BE2C (cell line): ENCODE results near the gene DNAH7.
A peak's percentile ranks its signal among the peaks of the same experiment; 100 is the strongest.
"Not testable (repeated sequence)": the region's sequence is repeated elsewhere in the genome, so short reads cannot be mapped to it uniquely, and the experiment has no call there.

Source experiments
- DNase-seq: peaks from one replicate; pipeline ENCODE4 v3.0.0-alpha.2; 2020
- H3K27me3 ChIP-seq: fragments of 250-450 bp; sonication (Bioruptor Pico); 2 replicates; pipeline ENCODE4 v1.5.1; 2020; ENCODE audit warnings: mild to moderate bottlenecking
- H3K36me3 ChIP-seq: fragments of 250-450 bp; sonication (Bioruptor Pico); 2 replicates; pipeline ENCODE4 v1.5.1; 2020; ENCODE audit warnings: mild to moderate bottlenecking
- H3K4me1 ChIP-seq: fragments of 250-450 bp; sonication (Bioruptor Pico); 2 replicates; pipeline ENCODE4 v1.5.1; 2020
- H3K4me3 ChIP-seq: 2 replicates; pipeline ENCODE4 v1.5.1; 2011; ENCODE audit warnings: low read depth, low read length
- H3K9me3 ChIP-seq: fragments of 250-450 bp; sonication (Bioruptor Pico); 2 replicates; pipeline ENCODE4 v1.5.1; 2020
- CTCF ChIP-seq: IDR thresholded peaks from 2 replicates; pipeline ENCODE4 v1.5.1; 2012; ENCODE audit warnings: mild to moderate bottlenecking, low read depth, low read length

Gene DNAH7

GRCh38 chr2:195934484-195934883 lies 134.2 kb downstream of the DNAH7 start:
- Histone ChIP-seq H3K9me3 (no peaks in the 10 kb centered on the region), H3K4me1 (no peaks in the 10 kb centered on the region), H3K27me3 (no peaks in the 10 kb centered on the region), H3K4me3 (no peak overlapping the region), H3K36me3 (no peaks in the 10 kb centered on the region)
- no peak for DNase-seq
- TF ChIP-seq CTCF, result no peak

GRCh38 chr2:195929531-195929930 lies 139.1 kb downstream of the DNAH7 start:
- H3K27me3 ChIP-seq, result no peaks in the 10 kb centered on the region
- no peaks in the 10 kb centered on the region for H3K4me1 ChIP-seq
- H3K4me3 ChIP-seq, result no peak overlapping the region
- TF ChIP-seq CTCF, result no peak
- no peaks in the 10 kb centered on the region for H3K9me3 ChIP-seq
- DNase-seq, result no peak
- H3K36me3 ChIP-seq, result no peaks in the 10 kb centered on the region

GRCh38 chr2:195925120-195925519 lies 143.5 kb downstream of the DNAH7 start:
- Histone ChIP-seq H3K27me3 (no peaks in the 10 kb centered on the region), H3K9me3 (no peaks in the 10 kb centered on the region), H3K4me1 (no peaks in the 10 kb centered on the region), H3K4me3 (no peak overlapping the region), H3K36me3 (no peaks in the 10 kb centered on the region)
- TF ChIP-seq CTCF, result 0 out of 2 replicates have a peak, but pooled peaks have one; percentile 13
- no peak for DNase-seq

DNA sequence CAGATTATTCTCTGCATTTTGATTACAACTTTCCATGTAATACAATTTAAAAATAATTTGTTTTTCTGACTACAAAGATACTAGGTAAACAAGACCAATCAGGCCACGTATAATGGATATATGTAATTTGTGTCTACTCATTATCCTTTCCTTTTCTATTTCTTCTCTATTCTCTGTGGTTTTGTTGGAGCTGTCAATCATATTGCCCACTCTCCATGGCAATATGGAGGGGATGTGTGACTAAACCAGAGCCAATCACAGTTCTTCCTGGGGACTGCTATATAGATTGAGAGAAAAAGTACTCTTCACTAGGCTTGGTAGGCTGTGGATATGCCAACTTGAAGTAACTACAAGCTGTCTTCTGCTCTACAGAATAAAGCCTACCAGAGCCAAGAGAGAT lies 144.7 kb downstream of the DNAH7 start:
- no peak for DNase-seq
- no peaks in the 10 kb centered on the region for H3K27me3 ChIP-seq
- no peaks in the 10 kb centered on the region for H3K9me3 ChIP-seq
- no peaks in the 10 kb centered on the region for H3K4me1 ChIP-seq
- no peaks in the 10 kb centered on the region for H3K36me3 ChIP-seq
- no peak for TF ChIP-seq CTCF
- no peak overlapping the region for H3K4me3 ChIP-seq

DNA sequence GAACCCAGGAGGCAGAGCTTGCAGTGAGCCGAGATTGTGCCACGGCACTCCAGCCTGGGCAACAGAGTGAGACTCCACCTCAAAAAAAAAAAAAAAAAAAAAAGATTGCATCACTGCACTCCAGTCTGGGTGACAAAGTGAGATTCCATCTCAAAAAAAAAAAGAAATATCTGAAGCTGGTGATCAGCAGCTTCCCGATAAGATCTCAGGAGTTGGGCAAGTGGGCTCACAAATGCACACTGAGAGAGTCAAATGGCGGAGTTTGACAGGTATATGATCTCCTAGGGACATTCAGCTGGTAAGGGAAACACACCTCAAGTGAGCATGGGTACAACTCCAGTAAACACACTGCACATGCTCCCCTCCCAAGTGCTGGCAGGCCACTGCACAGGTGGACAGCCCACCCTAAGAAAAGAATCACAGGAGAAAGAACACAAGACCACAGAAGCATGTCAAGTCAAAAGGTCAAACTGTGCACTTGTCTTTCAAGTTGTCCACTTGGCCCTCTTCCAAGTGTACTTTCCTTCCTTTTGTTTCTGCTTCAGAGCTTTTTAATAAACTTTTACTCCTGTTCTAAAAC lies 151.5 kb downstream of the DNAH7 start:
- H3K4me1 ChIP-seq, result not testable (repeated sequence)

GRCh38 chr2:195912079-195912478 lies 156.6 kb downstream of the DNAH7 start:
- no peak for DNase-seq
- Histone ChIP-seq H3K9me3 (no peaks in the 10 kb centered on the region), H3K36me3 (no peaks in the 10 kb centered on the region), H3K4me3 (no peak overlapping the region), H3K4me1 (no peaks in the 10 kb centered on the region), H3K27me3 (no peaks in the 10 kb centered on the region)
- no peak for TF ChIP-seq CTCF

More for the DNA sequence above, 151.5 kb downstream of the DNAH7 start:
- not testable (repeated sequence) for H3K36me3 ChIP-seq, H3K9me3 ChIP-seq, DNase-seq, H3K27me3 ChIP-seq, H3K4me3 ChIP-seq

DNA sequence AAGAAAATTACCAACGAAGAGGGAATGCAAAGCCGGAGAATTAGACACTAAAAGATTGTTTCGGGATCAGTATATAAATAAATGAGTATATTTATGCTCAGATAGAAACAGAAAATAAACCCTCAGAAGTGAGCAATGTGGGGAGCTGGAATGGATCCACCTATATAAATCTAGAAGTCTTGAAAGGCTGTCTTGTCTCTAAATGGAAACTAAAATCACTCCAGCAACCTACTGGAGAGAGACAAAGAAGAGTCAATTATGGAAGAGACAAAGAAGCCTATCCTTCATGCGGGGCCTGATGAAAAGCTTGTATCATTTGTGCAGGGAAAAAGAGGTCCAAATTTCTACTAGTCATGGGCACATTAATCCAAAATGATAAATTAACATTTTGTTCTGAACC lies 158.1 kb downstream of the DNAH7 start:
- H3K4me1 ChIP-seq, result no peaks in the 10 kb centered on the region
- no peak overlapping the region for H3K4me3 ChIP-seq
- H3K9me3 ChIP-seq, result no peaks in the 10 kb centered on the region
- no peaks in the 10 kb centered on the region for H3K27me3 ChIP-seq
- DNase-seq, result no peak
- TF ChIP-seq CTCF, result no peak
- H3K36me3 ChIP-seq, result no peaks in the 10 kb centered on the region
